HCT116 (cell line): ENCODE results near the gene DNAJC10.

Experiments
- CTCF ChIP-seq, 3 experiments: fragments of 200-600 bp in 1 of 3; sonication (generic) in 1 of 3; IDR thresholded peaks in 2 of 3; conservative IDR thresholded peaks in 1 of 3; 2 replicates each; pipeline ENCODE4 v1.5.1; 2012 to 2017; ENCODE audit warnings: low read depth in 2 of 3, low read length in 2 of 3, antibody characterized with exemption in 1 of 3, borderline replicate concordance in 1 of 3, control low read depth in 1 of 3, mild to moderate bottlenecking in 1 of 3, mixed read lengths in 1 of 3, mixed run types in 1 of 3, moderate library complexity in 1 of 3; ENCODE audit not compliant: insufficient read depth in 1 of 3
- ZBTB33 ChIP-seq: IDR thresholded peaks from 2 replicates; pipeline ENCODE4 v1.6.1; 2011; ENCODE audit warnings: mild to moderate bottlenecking, low read length, moderate library complexity; ENCODE audit not compliant: insufficient replicate concordance; ENCODE audit errors: extremely low read depth

- TF ChIP-seq CTCF (IDR thresholded peaks at IDR 0.05 in 2 of 3, conservative IDR thresholded peaks at IDR 0.05 in 1 of 3; ENCODE audit: borderline replicate concordance in 1 of 3, insufficient read depth in 1 of 3, low read depth in 2 of 3, low read length in 2 of 3) (no peak), ZBTB33 (no peak)
These were observed at the start of gene DNAJC10 for GRCh38 chr2:182715892-182716649.
